Measurements from ENCODE around the gene NEURL4.

Gene NEURL4

DNA sequence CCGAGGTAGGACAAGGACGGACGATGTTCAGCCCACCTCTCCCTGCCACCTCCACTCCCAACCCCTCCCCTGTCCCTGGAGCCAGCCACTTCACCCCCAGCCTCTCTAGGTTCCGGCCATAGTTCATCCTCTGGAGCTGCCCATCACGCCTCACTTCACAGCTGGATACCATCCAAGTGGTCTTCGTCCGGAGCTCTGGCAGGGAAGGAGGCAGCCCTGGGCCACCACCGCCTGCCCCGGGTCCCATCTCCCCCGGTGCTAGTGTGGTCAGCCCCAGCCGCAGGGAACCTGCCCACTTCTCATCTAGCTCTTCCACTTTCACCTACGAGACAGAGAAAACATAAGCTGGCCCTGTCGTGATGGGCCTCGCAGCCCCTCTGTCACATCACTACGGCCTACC, 7.7 kb downstream of the NEURL4 start:
- DNase-seq: no peak

DNA sequence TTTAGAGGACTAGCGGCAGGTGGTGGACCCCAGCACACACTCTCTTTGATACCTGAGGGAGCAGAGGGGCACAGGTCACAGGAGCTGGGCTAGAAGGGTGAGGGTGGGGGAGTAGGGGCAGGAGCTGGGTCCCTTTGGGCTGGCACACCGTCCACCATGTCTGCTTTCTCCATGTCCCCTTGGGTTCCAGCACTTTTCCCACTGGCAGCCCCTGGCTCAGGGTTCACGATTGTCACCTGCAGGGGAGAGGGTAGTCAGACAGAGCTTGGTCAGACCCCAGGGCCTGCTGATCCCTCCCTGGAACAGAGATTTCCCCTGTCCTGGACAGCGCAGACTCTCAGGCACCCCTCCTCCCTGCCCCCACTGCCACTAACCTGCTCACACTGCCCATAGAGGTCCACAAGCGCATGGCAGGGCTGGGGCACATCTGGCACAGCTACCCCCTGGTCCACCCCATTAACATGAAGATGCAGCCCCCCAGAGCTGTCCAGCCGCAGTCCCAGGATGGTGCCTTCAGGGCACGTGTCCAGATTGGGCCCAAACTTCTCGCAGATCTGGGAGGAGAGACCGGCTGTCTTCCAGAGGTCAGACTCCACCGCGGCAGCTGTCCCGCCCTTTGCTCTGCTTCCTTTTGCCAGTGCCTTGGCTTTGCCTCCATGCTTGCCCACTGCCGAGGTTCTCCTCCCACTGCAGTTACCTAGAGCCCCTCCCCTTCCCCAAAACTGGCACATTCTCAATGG, 10.8 kb downstream of the NEURL4 start:
- no peak for DNase-seq

DNA sequence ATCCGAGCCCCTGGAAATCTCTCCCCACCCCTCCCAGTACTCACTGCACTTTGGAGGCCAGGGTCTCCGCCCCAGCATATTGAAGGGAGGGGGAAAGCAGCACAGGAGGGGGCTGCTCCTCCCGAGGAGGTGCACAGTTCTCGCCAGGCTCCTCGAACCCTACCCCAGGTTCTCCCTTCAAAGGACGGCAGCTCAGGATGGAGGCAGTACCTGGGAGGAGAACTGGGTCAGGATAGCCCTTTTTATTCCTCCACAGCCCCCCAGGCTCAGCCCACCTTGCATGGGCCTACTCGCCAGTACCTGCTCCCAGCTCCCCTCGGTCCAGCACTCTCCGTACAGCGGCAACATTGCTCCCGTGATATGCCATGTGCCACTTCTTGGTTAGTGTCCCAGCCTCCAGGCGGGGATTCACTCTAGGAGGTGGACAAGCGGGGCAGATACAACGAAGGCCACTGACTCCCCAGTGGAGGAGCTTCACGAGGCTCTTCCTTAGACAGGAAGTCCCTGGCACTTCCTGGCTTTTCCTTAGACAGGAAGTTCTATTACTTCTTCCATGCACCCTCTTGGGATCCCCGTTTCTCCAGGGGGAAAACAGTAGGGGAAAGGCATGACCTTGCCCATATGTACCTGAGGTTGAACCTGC, 11.9 kb downstream of the NEURL4 start:
- no peak for DNase-seq

DNA sequence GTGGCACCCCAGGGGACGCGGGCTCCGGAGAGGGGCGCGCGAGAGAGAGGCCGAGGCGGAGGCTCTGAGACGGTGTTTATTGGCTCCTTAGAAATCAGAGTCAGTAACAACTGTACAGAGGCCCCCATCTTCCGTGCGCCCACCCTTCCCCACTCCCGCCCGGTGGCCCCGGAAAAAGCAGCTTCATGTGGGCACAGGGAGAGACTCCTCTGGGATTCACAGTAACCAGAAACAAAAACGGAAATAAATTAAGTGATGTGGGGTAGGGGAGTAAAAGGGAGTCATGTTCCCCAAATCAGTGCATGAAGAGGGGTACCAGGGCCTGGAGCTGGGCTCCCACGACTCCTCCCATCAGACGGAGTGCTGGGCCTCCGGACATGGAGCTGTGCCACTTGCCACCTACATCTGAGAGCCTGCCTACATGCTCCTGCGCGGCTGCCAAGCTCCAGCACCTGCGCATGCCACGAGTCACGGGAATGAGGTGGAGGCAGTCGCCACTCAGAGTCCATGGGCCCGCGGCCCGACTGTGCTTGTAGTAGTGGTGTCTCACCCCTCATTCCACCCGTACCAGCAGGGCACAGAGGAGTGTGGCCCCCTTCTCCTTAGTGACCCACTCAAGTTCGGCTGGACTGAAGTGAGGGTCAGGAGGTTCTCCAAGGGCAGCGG, 13.4 kb downstream of the NEURL4 start:
- DNase-seq: no peak

DNA sequence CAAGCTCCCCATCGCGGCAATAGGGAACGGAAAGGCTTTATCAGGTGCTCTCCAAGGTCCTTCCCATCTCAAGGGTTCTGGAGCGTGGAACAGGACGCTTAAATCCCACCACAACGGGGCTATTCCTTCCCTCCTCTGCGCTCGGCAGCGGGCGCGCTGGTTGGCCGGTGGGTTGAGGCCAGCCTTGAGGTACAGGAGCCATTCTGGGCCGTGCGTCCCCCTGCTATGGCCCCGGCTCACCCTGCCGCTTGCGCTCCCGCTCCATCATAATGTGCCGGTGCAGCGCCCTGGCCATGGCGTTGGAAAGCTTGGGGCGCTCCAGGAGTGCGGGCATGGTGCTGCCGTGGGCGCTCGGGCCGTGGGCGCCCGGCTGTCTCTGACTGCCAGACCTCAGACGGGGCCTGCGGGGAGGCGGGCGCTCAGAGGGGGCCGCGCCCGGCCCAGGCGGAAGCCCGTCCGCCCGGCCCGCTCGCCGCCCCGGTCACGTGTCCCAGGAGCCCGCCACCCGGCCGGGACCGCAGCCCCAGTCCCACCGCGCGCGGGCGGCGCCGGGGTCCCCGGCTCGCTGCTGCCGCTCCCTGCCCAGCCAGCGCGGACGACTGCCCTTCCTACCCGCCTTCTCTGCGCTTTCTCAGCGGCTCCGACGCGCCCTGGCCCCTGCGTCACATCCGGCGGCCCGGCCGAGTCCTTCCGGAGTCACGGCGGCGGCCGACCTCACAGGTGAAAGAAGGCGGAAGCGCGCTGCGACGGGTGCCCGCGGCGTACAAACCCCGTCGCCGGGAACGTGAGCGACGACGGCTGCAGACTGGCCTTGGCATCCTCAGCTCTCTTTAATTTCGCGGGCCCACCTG, 14.2 kb downstream of the NEURL4 start, which contains the start of gene GPS2:
TSS of gene GPS2 (minus strand) at position 642 of the 851 bp plus-strand sequence. CDS start at position 334, 308 bp downstream.
- peak; percentile 47 to 88 for DNase-seq

DNA sequence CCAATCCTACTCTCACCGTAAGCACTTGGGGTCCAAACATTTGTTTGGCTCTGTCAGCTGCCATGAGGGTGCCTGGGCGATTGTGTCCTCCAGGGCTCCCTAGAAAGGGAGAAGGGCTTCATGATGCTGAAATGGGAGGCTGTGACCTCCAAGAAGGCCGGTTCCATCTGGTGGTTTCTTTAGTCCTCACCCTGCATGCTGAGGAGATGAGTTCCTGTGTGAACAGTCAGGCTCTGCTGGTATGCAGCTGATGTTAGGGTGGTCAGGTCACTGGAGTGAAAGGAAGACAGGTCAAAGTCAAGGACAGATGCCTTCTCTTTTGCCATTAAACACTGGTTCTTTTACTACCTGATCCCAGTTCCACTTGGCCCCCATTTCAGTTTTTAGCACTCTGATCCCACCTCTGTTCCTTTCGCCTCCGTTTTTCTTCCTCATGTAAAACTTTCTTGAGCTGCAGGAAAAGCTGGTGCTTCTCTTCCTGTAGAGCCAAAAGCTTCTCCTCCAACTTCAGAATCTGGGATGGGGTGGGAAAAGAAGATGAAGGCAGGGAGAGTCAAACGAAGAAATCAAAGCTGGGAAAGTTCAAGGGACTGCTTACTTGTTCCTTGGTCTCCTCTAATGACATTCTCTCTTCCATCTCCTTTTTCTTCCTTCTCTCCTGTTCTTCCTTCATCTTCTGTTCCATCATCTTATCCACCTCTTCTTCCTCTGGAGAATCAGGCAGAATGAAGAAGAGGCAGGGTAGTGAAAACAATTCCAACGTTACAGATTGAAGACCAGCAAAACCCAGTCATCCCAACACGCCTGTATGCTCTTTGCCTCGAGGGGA, 15.0 kb downstream of the NEURL4 start:
- no peak for DNase-seq

DNA sequence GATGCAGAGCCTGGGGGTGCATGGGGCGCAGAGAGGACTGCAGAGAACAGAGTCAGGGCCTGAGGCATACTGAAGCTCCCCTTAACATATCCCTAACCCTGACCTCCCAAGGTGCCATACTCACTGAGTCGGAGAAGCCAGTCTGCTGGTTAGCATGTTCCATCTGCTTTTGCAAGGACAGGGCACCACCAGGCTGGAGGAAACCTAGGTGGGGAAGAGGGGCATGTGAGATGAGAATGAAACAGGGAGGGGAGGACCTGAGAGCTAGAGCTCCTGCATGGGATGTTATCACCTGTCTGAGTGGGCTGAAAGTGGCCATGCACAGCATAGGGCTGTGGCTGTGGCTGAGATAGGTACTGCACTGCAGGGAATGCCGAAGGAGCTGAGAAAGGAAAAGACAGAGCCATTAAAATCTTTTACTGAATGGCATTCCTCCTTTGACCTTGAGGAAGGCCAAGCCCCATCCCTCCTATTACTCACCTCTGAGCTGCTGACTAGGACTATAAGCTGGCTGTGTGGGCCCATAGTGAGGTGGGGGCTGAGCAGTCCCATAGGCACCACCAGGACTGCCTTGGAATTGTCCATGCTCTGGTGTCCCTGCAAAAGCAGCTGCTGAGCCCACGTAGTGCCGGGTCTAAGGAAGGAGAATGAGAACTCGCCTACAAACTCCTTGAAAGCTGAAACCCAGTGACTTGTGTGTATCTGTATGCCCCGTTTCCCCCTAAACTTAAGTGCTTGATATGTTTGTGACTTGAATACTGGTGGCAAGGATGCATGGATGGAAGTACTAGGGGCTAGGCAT, 15.8 kb downstream of the NEURL4 start:
- no peak for DNase-seq

DNA sequence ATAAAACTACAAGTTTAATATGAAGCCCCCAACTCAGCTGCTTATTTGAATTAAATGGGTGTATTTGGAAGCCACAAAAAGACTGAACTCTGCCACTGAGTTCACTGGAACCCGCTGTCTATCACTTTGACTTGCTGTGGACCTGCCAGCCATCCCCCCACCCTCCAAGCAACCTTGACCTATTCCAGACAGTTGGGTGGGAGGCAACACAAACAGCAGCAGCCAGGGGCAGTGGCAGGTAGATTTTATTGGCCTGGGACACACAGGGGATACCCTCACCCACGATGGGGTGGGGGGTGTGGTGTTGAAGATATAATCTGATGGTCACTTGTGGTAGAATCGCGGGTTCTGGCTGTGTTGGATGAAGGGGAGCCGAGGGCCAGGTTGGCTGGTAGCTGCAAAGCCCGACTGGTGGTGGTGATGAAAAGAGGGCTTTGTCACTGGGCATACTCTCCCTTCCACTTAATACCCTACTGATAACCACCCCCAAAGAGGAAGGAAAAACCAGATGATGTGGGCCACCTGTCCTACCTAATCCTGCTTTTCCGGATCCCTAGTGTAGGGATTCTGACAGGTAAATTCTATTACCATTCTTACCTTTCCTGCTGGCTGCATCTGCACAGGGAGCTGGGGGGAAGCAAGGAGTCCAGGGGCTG, 16.6 kb downstream of the NEURL4 start:
- no peak for DNase-seq

DNA sequence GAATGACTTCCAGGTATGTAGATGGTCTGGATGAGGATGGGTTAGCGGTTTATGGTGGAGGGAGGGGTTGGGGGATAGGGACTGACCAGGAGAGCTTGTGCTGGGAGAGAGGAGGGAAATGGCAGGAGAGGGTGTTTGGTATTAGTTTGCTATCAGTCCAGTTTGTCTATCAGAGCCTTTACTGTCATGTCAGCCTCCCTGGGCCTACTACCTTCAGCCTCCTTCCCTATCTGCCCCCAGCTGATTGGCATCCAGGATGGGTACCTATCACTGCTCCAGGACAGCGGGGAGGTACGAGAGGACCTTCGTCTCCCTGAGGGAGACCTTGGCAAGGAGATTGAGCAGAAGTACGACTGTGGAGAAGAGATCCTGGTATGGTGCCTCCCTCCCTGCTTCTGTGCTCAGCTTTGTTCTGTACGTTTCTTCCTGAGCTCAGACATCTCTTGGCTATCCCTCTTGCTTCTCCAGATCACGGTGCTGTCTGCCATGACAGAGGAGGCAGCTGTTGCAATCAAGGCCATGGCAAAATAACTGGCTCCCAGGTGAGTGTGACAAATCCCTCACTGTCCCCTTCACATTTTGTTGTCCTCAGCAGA, 17.9 kb downstream of the NEURL4 start:
- DNase-seq: no peak

DNA sequence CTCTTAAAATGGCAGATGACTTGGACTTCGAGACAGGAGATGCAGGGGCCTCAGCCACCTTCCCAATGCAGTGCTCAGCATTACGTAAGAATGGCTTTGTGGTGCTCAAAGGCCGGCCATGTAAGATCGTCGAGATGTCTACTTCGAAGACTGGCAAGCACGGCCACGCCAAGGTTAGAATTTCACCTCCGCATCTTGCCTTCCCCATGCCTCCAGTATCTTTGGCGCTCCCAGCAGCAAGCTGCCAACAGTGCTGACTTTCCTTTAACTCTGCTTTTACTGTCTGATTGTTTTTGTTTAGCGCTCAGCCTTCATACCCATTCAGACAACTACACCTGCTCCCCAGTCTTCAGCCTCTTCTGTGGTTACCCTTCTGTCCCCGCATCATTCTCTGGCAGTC, 19.5 kb downstream of the NEURL4 start:
- DNase-seq: no peak

DNA sequence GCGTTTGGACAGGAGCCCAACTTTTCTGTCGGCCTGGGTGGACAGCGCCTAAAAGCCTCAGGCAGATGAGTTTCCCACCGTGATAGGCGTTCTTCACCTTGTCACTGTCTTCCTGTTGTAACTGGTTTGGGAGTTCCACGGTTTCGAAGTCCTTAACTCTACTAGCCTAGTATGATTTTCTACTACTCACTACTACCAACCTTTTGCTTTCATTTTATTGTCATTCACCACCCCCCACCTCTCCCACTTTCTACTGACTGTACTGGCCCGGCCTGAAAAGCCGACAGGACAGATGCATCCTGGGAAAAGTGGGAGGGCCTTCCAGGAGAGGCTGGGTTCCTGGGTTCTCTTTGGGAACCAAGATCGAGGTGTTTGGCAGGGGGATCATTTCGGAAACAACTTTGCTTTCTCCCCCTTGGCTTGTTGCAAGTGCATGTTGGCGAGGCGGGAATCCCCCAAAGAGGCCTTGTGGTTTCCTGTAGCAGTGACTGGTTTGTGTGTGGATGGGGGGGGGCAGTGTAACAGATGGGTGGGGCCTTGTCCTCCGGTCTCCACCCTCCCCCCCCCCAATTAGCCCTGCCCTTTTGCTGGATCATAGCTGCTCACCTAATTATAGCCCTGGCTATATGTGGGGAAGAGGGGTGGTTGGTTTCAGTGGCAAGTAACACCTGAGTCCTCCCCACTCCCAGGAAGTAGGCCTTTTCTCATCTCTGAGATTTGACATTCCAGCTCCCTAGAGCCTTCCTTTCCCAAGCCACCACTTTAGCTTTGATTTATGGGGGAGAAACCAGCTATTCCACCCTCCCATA, 20.3 kb downstream of the NEURL4 start:
- peak; percentile 54 to 73 for DNase-seq

DNA sequence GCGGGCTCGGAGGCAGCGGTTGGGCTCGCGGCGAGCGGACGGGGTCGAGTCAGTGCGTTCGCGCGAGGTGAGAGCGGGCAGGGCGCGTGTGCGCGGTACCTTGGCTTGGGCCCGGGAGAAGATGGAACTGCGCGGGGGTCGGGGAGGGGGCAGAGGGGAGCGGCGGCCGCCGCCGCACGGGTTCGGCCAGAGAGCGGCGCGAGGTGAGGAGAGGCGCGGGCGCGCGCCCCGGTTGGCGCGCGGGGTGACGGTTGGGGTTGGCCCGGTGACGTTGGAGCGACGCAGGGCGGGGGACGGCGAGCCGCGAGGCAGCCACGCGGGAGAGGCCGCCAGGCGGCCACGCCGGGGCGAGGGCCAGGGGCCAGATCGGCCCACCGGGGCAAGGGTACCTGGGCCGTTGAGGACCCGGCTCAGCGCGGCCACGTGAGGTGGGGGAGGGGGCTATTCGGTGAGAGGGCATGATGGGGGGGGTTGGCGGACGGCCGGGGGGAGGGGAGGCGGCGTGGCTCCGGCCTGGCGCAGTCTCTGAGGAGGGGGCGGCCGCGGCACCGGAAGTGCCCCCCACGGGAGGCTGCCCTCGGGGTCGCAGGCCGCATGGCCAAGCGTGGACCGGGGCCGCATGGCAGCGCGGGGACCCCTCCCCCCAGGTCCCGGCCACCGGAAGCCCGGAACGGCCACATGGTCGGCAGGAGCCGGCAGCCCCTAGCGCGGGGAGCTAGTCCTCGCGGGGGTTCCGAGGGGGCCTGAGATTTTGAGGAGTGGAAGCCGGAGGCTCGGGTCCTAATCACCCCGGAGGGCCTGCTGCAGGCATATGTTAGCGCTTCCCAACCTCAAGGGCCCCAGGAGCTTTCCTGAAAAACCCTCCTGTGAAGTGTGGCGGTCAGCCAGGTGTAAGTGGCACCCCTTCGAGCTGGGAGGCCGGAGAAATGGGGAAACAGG, 21.2 kb downstream of the NEURL4 start:
- peak in 1 of 2 experiments; percentile 10 for DNase-seq

DNA sequence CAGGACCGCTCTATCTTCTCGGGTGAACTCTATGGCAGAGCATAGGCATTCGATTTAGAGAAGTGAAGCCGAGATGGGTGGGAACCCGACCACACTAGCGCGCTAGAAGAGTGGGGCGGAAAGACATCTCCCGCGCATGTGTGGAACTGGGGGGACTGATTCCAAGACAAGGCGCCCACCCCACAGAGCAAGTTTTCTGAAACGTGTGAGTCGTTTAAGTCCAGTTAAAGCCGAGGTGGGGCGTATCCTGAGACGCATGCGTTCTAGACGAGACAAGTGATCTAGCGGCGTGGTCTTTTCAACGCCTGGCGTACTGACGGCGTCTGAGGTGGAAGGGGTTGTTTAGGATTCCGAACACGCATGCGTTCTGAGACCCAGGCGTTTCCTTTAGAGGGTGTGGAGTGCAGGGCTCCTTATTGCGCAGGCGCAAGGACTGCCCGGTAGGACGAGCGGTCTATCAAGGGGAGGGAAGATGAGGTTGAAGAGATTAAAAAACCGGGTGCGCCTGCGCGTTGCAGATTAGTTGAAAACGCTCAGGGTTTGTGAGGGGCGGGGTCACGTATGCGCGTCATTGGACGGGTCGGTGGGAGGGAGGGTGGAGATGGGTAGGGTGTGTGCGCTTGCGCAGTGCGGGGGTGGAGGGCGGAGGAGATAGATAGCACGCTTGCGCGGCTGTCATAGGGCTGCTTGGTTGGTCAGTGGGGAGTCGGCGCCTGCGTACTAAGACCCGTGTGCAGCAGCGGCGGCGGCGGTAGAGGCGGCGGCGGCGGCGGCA, 22.0 kb downstream of the NEURL4 start, which contains the start of gene EIF5A:
TSS of gene EIF5A (plus strand) at position 718 of the 775 bp plus-strand sequence. CDS start 2,008 bp downstream, outside the sequence.
- DNase-seq: peak; percentile 98 to 99

DNA sequence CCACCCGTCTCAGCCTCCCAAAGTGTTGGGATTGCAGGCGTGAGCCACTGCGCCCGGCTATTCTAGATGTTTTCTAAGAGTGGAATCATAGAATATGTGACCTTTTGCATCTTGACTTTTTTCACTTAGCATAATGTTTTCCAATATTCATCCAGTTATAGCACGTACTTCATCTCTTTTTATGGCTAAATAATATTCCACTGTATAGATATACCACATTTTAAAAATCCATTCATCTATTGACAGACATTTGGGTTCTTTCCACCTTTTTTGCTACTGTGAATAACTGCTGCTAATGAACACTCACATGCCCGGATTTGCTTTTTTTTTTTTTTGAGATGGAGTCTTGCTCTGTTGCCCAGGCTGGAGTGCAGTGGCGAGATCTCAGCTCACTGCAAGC, 25.0 kb downstream of the NEURL4 start:
- DNase-seq: no peak

DNA sequence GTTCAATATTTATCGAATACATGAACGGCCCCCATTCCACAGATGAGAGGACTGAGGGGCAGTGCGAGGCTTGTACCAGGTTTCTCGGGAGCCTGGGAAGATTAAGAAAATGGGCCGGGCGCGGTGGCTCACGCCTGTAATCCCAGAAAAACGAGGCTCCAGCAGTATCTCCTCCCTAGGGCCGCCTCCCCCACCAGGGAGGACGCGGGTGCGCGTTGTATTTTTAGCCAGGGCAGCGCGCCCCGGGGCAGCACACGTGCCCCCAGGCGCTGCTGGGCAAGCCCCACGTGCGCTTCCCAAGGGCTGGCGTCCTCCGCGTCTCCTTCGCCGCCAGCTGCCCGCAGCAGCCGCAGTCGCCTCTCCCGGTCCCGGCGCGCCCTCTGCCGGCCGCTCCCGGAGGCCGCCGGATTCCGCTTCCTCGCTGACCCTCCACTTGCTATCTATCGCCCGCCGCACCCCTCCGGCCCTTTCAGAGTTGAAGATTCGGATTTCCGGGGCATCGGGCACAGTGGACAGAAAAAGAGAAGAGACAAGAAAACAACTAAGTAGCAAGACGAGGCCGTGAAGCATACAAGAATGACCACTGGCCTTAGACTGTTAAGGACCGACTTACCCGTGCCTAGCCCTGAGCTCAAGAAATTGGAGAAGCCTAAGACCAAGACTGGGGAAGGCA, 32.8 kb downstream of the NEURL4 start:
- DNase-seq: peak; percentile 34 to 83

All from NCI-H526 (cell line).